Liver (tissue), 9 donors: Measurements from ENCODE around the gene DSE. TPM values are rescaled to one million over a fixed set of nuclear protein-coding genes. Genes with fewer than 3 reads are reported as not detected.

Experiments used
- DNase-seq: peaks from one replicate; pipeline ENCODE4 v3.0.0-alpha.2; 2017; ENCODE audit warnings: low spot score
- H3K27ac ChIP-seq, 2 donors: one replicate each; pipeline ENCODE4 v1.7.0; 2013; ENCODE audit warnings: inconsistent platforms in 2 of 2, low read length in 2 of 2, control low read depth in 1 of 2, low read depth in 1 of 2, mild to moderate bottlenecking in 1 of 2
- H3K27me3 ChIP-seq, 4 donors: one replicate each; pipeline versions ENCODE4 v1.6.1 to v1.7.0; 2013; ENCODE audit warnings: low read length in 3 of 4, inconsistent platforms in 1 of 4, mild to moderate bottlenecking in 1 of 4, moderate library complexity in 1 of 4; ENCODE audit not compliant: control insufficient read depth in 4 of 4, insufficient read depth in 4 of 4
- H3K36me3 ChIP-seq, 4 donors: one replicate each; pipeline versions ENCODE4 v1.6.1 to v1.7.0; 2013; ENCODE audit warnings: low read length in 3 of 4, mild to moderate bottlenecking in 3 of 4, low read depth in 1 of 4, moderate library complexity in 1 of 4; ENCODE audit not compliant: control insufficient read depth in 4 of 4, insufficient read depth in 3 of 4
- H3K4me1 ChIP-seq, 4 donors: one replicate each; pipeline versions ENCODE4 v1.6.1 to v1.7.0; 2013; ENCODE audit warnings: low read length in 3 of 4, mild to moderate bottlenecking in 3 of 4, moderate library complexity in 1 of 4; ENCODE audit not compliant: control insufficient read depth in 4 of 4, insufficient read depth in 4 of 4
- H3K4me3 ChIP-seq, 3 donors: one replicate each; pipeline versions ENCODE4 v1.6.1 to v1.7.0; 2013; ENCODE audit warnings: low read length in 3 of 3, control low read depth in 1 of 3, low read depth in 1 of 3, mild to moderate bottlenecking in 1 of 3
- H3K9ac ChIP-seq, 2 donors: one replicate each; pipeline ENCODE4 v1.7.0; 2013; ENCODE audit warnings: low read length in 2 of 2, mild to moderate bottlenecking in 2 of 2, moderate library complexity in 2 of 2, control low read depth in 1 of 2, low read depth in 1 of 2
- H3K9me3 ChIP-seq, 4 donors: one replicate each; pipeline versions ENCODE4 v1.6.1 to v1.7.0; 2013; ENCODE audit warnings: low read length in 3 of 4; ENCODE audit not compliant: control insufficient read depth in 4 of 4
- ATF3 ChIP-seq: IDR thresholded peaks from 2 replicates; pipeline ENCODE4 v1.6.1; 2016; ENCODE audit warnings: antibody characterized with exemption
- CTCF ChIP-seq: fragments of 150-350 bp; IDR thresholded peaks from 2 replicates; pipeline ENCODE4 v1.5.1; 2017; ENCODE audit warnings: improper control_type of control experiment, low read depth, low read length; ENCODE audit not compliant: missing input control
- EGR1 ChIP-seq, 2 donors: IDR thresholded peaks; 2 replicates each; pipeline ENCODE4 v1.6.1; 2016 to 2018; ENCODE audit warnings: antibody characterized with exemption in 2 of 2, low read depth in 2 of 2
- FOXA1 ChIP-seq: IDR thresholded peaks from 2 replicates; pipeline ENCODE4 v1.6.1; 2016; ENCODE audit warnings: antibody characterized with exemption
- FOXA2 ChIP-seq: IDR thresholded peaks from 2 replicates; pipeline ENCODE4 v1.6.1; 2016; ENCODE audit warnings: antibody characterized with exemption
- HNF4A ChIP-seq, 2 donors: conservative IDR thresholded peaks; 2 replicates each; pipeline ENCODE4 v1.6.1; 2016; ENCODE audit warnings: antibody characterized with exemption in 2 of 2, mild to moderate bottlenecking in 2 of 2
- HNF4G ChIP-seq: IDR thresholded peaks from 2 replicates; pipeline ENCODE4 v1.6.1; 2016; ENCODE audit warnings: antibody characterized with exemption
- JUND ChIP-seq, 2 donors: IDR thresholded peaks; 2 replicates each; pipeline ENCODE4 v1.6.1; 2016; ENCODE audit warnings: antibody characterized with exemption in 2 of 2
- MAX ChIP-seq: IDR thresholded peaks from 2 replicates; pipeline ENCODE4 v1.6.1; 2016; ENCODE audit warnings: antibody characterized with exemption
- NR2F2 ChIP-seq: IDR thresholded peaks from 2 replicates; pipeline ENCODE4 v1.6.1; 2016; ENCODE audit warnings: antibody characterized with exemption
- RAD21 ChIP-seq, 2 donors: IDR thresholded peaks; 2 replicates each; pipeline ENCODE4 v1.6.1; 2016; ENCODE audit warnings: antibody characterized with exemption in 2 of 2, mild to moderate bottlenecking in 2 of 2
- REST ChIP-seq: IDR thresholded peaks from 2 replicates; pipeline ENCODE4 v1.6.1; 2016; ENCODE audit warnings: antibody characterized with exemption, mild to moderate bottlenecking
- RXRA ChIP-seq, 2 donors: IDR thresholded peaks; 2 replicates each; pipeline ENCODE4 v1.6.1; 2017 to 2018; ENCODE audit warnings: antibody characterized with exemption in 2 of 2, mild to moderate bottlenecking in 1 of 2
- SP1 ChIP-seq: IDR thresholded peaks from 2 replicates; pipeline ENCODE4 v1.6.1; 2018; ENCODE audit warnings: antibody characterized with exemption, mild to moderate bottlenecking
- TAF1 ChIP-seq: conservative IDR thresholded peaks from 2 replicates; pipeline ENCODE4 v1.6.1; 2016; ENCODE audit warnings: antibody characterized with exemption, mild to moderate bottlenecking
- YY1 ChIP-seq: IDR thresholded peaks from 2 replicates; pipeline ENCODE4 v1.6.1; 2016; ENCODE audit warnings: antibody characterized with exemption, mild to moderate bottlenecking
- ZBTB33 ChIP-seq: IDR thresholded peaks from 2 replicates; pipeline ENCODE4 v1.6.1; 2016; ENCODE audit warnings: antibody characterized with exemption
- WGBS: extraction: QIAGEN DNeasy Blood & Tissue Kit; methylation state at CpG from one replicate; pipeline ENCODE4 v1.1.7; 2013; 5-methylcytosine and 5-hydroxymethylcytosine counted together
- polyA plus RNA-seq, 2 donors: library from polyadenylated mRNA; stranded (reverse) in 1 of 2; unstranded in 1 of 2; fragments of 200-250 nt in 1 of 2; fragments of >200 nt in 1 of 2; fragmentation: Nextera tagmentation in 1 of 2; extraction: Ambion mirVana in 1 of 2; gene quantifications; one replicate each; pipeline versions ENCODE4 v1.2.1 to v1.2.3, GENCODE V29; 2013 to 2015
- total RNA-seq, 2 donors: library from RNA; depleted of rRNA; stranded (reverse); fragments of >200 nt; gene quantifications; one replicate each; pipeline ENCODE4 v1.2.3, GENCODE V29; 2014
- donor health status: healthy.
- donor health status: healthy.
- donor health status: healthy.
- donor health status: healthy.
- donor health status: healthy.

The DSE gene
- total and polyA plus RNA-seq, 4 donors = 5.5 to 22.8 (median 9.6) TPM

GRCh38 chr6:116424001-116424400, 53.3 kb downstream of the DSE start:
- Histone ChIP-seq H3K36me3 (peaks cover 0 to 2% (median 1%) of the 10 kb centered on the region in 4 donors), H3K4me1 (no peaks in the 10 kb centered on the region), H3K9me3 (no peaks in the 10 kb centered on the region), H3K27ac (no peak overlapping the region), H3K9ac (no peak overlapping the region), H3K27me3 (no peaks in the 10 kb centered on the region), H3K4me3 (no peak overlapping the region)
- no peak for DNase-seq
- TF ChIP-seq RXRA (IDR thresholded peaks at IDR 0.05) (no peak), REST (no peak), YY1 (no peak), NR2F2 (no peak), ZBTB33 (no peak), RAD21 (IDR thresholded peaks at IDR 0.05) (no peak), HNF4G (no peak), ATF3 (no peak), JUND (IDR thresholded peaks at IDR 0.05) (no peak), FOXA2 (no peak)
- 84% methylated on average over 1 of the region's 1 CpG for WGBS

- no peak for DNase-seq
- H3K9ac ChIP-seq = no peak overlapping the region
- no peak for TF ChIP-seq RAD21 (IDR thresholded peaks at IDR 0.05)
- TF ChIP-seq MAX = no peak
- TF ChIP-seq EGR1 (IDR thresholded peaks at IDR 0.05; ENCODE audit: low read depth in 2 of 2) = no peak
- no peak for TF ChIP-seq HNF4A (conservative IDR thresholded peaks at IDR 0.05)
- no peak for TF ChIP-seq JUND (IDR thresholded peaks at IDR 0.05)
- no peak for TF ChIP-seq SP1
- no peak for TF ChIP-seq CTCF
- no peak for TF ChIP-seq TAF1
- no peak for TF ChIP-seq FOXA1
- no peak for TF ChIP-seq FOXA2
- no peak for TF ChIP-seq YY1
- no peak overlapping the region for H3K4me3 ChIP-seq
- no peaks in the 10 kb centered on the region for H3K4me1 ChIP-seq
- H3K27ac ChIP-seq = no peak overlapping the region
- no peaks in the 10 kb centered on the region for H3K27me3 ChIP-seq
- H3K36me3 ChIP-seq = peaks cover 0 to 8% (median 3%) of the 10 kb centered on the region in 4 donors
- no peaks in the 10 kb centered on the region for H3K9me3 ChIP-seq
- 96% methylated on average over 3 of the region's 3 CpGs for WGBS
Measured at GRCh38 chr6:116426551-116426950, 55.8 kb downstream of the DSE start.
